Activated T-helper 1 cell treated with anti-CD3 and anti-CD28 coated beads, Interleukin-2, amount 50 U/mL, for 16 hours (primary cell): ENCODE measurements around the gene NECAP2.
"Not testable (repeated sequence)": the region's sequence is repeated elsewhere in the genome, so short reads cannot be mapped to it uniquely, and the experiment has no call there.

ENCODE experiments used
- DNase-seq, 2 donors: peaks; one replicate each; pipeline ENCODE4 v3.0.0-alpha.2; 2020; ENCODE audit warnings: low read depth in 1 of 2, low spot score in 1 of 2

The NECAP2 gene

DNA sequence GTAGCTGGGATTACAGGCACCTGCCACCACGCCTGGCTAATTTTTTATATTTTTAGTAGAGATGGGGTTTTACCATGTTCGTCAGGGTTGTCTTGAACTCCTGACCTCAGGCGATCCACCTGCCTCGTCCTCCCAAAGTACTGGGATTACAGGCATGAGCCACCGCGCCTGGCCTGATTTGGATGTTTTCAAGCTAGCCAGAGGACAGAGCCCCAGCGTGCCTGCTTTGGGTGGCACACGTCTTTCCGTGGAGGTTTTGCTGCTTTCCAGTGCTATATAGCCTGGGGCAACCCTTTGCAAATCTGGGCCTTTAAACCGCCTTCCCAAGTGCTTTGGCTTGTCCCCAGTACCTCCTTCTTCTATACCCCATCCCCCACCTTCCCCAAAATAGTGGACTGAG is 15.6 kb downstream of the NECAP2 start:
- DNase-seq, result not testable (repeated sequence)

DNA sequence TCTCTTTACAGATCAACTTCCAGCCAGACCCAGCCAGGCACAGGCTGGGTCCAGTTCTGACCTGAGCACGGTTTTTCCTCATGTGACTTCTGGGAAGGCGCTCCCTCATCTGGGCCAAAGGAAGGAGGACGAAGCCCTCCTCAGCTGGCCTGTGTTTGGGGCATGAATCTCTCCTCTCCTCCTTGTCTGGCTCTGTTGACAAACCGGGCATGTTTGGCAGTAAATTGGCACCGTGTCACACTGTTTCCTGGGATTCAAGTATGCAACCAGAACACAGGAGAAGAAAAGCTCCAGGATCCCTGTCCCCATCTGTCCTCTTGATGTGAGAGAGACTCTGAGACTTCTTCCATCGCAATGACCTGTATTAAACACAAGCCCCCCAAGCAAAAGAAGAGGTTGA is 18.3 kb downstream of the NECAP2 start:
- no peak for DNase-seq

DNA sequence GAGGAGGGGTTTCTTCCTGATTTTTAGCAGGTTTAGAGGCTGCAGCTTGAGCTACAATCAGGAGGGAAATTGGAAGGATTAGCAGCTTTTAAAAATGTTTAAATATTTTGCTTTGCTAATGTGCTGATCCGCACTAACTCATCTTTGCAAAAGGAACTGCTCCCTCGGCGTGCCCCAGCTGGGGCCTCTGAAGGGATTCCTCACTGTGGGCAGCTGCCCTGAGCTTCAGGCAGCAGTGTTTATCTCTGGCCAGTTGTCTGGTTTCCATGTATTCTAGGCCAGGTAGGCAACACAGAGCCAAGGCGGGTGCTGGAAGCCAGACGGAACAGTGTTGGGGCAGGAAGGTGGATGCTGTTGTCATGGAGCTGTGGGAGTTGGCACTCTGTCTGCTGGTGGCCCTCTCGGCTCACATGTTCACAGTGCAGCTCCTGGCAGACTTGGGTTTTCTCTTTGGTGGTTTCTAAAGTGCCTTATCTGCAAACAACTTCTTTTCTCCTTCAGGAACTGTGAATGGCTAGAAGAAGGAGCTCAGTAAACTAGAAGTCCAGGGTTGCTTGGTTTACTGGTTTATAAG is 18.9 kb downstream of the NECAP2 start:
- no peak for DNase-seq

DNA sequence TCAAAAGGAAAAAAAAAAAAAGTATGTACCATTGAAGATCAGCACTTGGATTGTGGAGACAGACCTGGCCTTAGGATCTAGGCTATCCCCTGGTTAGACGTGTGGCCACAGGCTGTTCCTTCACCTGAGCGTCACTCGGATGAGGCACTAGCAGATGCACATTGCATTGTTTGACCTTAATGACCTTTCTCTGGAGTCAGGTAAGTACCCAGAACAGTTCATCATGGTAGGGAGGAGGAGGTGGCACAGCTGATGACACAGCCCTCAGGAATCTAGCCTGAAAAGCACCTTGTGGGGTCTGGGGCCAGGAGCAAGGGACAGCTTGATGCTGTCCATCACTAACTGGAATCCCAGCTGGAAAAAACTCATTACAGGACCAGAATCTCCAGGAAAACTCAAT is 21.2 kb downstream of the NECAP2 start:
- no peak for DNase-seq

DNA sequence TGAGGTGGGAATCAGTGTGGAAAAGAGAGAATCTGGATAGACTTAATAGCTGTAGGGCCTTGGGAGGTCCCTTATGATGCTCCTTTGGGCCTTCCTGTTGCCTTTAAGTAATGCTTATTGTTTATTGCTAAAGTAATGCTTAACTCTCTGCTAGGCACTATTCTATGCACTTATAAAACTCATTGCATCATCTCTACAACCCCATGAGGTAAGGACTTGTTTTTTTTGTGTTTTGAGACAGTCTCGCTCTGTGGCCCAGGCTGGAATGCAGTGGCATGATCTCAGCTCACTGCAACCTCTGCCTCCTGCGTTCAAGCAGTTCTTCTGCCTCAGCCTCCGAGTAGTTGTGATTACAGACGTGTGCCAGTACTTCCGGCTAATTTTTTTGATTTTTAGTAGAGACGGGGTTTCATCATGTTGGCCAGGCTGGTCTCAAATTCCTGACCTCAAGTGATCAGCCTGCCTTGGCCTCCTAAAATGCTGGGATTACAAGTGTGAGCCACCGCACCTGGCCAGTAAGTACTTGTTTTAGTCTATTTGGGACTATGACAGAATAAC is 22.3 kb downstream of the NECAP2 start:
- DNase-seq, result no peak

DNA sequence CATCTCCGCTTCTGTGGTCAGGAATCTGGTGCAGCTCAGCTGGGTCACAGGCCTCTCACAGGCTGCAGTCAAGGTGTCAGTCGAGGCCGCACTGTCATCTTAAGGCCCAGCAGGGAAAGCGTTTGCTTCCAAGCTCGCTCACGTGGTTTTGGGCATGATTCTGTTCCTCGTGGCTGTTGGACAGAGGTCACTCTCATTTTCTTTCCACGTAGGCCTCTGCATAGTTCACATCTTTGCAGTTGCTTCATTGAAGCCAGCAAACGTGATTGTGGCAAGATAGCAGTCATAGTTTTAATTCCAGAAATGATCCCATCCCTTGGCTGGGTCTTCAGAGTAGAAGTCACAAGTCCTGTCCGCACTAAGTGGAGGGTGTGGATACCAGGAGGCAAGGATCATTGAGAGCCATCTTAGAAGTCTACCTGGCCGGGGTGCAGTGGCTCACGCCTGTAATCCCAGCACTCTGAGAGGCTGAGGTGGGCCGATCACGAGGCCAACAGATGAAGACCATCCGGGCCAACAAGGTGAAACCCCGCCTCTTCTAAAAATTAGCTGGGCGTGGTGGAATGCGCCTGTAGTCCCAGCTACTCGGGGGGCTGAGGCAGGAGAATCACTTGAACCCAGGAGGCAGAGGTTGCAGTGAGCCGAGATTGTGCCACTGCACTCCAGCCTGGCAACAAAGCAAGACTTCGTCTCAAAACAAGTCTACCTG is 24.5 kb downstream of the NECAP2 start:
- DNase-seq, result no peak

DNA sequence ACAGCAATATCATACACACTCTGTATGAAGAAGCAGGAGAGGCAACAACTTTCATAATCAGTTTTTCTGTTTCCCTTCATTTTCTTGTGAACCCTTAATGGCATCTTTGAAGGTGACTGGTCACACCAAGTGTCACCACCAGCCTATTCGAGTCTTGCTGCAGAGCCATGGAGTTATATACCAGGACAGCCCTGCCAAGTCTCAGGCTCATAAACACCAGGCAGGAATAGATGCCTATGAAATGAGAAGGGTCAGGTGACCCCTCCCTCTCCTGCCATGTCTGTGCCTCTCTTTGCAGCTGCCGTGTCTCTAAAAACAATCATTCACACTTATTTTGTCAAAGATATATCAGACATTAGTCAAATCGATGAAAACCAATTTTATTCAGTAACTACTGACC is 28.0 kb downstream of the NECAP2 start:
- no peak for DNase-seq

DNA sequence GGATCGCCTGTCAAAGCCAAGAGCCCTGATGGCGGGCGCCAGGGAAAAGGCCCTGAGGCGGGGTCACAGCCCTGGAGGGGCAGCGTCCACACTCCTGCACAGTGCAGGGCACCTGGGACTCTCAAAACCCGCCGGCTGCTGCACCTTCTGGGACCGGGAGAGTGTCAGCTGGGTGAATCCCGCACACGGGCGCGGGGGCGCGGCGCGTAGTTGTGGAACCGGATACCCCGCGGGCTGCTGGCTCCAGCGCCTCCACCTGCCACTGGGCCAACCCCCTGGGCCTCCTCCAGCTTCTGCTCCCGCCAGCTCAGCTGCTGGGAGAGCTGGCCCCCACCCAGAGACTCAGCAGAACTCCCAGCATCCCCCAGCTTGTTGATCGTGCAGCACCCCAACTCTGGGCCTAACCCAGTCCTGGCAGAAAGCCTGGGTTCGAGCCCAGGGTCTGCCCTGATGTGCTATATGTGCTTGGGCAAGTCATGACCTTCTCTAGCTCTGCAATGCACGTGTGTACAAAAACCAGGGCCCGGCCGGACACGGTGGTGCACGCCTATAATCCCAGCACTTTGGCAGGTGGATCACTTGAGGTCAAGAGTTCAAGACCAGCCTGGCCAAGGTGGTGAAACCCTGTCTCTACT is 33.8 kb downstream of the NECAP2 start:
- no peak for DNase-seq

DNA sequence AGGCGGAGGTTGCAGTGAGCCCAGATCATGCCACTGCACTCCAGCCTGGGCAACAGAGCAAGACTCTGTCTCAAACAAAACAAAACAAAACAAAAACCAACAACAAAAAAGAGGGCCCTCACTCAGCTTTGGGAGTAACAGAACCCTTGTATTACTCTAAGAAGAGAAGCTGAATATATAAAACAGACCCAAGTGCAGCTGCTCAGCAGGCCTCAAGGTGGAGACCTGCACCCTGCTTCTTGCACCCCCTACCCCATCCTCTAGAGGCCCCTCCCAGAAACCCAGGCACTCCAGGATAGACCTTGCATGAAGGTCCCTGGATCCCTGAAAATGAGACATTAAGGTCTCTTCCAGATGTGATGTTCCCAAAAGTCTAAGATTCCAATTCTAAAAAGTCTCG is 34.4 kb downstream of the NECAP2 start:
- DNase-seq, result not testable (repeated sequence)

DNA sequence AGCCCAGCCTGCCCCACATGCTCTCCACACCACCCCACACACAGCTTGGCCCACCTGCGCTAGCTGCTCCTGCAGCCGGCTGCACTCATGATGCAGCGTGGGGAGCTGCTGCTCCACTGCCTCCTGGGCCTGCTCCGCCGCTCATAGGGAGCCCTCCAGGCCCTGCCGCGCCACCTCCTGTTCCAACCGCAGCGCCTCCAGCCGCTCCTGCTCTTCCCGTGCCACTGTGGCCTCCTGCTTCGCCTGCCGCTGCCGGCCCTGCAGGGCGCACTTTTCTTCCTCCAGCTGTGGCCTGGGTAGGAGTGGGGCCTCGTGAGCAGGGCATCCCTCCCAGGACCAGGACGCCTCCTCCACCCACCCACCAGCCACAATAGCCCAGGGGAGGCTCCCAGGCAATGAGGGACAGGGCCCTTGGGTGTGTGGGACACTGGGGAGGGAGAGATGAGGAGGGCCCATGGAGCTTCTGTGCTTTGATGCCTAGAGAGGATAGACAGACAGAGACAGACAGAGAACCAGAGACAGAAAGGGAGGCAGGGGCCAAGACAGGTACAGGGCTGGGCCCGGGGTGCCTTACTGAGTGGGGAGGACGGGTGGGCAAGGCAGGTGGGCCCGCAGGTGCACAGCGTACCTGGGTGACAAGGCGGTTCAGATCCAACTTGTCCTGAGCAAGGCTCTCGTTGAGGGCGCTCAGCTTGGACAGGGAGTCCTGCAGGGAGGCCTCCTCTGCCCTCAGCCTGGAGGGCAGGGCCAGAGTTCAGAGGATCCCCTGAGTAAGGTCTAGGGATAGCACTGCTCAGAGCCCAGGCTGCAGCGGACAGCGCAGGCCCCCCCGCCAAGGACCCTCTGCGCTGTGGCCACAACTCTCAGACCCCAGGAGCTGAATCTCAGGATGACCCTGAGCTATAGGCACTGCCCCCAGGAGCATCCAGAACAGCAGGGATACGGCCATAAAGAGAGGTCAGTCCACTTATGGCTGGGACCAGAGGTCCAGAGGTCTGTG is 35.5 kb downstream of the NECAP2 start:
- DNase-seq, result not testable (repeated sequence)

DNA sequence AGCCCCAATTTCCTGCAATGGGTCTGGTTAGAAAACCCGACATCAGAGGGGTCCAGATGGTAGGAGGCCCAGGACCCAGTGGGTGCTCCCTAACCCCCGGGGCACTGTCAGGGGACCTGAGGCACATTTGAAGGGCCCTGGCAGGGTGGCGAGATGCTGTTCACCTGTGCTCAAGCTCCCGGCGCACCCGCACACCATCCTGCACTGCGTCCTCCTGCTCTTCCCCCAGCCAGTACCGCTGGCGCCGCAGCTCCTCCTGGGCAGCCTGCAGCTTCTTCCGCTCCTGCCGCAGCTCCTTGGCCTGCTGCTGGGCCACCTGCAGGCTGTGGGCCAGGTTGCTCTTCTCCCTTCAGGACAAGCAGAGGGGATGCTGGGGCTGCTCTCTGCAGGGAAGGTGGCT is 37.6 kb downstream of the NECAP2 start:
- DNase-seq, result no peak

DNA sequence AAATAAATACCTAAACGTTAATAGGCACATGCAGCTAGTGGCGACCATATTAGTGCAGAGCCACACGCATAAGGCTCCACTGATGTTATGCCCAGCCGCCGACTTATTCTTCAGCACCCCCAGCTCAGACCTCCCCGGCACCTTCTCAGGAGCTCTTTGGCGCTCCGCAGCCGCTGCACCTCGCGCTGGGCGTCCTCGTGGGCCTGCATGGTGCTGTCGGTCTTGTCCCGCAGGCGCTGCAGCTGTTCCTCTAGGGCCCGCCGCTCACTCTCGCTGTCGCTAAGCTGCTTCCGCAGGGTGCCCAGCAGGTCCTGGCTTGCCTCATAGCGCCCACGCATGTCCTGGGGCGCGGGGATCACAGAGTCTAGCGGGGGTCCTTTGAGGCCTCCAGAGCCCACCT is 42.6 kb downstream of the NECAP2 start:
- not testable (repeated sequence) for DNase-seq

DNA sequence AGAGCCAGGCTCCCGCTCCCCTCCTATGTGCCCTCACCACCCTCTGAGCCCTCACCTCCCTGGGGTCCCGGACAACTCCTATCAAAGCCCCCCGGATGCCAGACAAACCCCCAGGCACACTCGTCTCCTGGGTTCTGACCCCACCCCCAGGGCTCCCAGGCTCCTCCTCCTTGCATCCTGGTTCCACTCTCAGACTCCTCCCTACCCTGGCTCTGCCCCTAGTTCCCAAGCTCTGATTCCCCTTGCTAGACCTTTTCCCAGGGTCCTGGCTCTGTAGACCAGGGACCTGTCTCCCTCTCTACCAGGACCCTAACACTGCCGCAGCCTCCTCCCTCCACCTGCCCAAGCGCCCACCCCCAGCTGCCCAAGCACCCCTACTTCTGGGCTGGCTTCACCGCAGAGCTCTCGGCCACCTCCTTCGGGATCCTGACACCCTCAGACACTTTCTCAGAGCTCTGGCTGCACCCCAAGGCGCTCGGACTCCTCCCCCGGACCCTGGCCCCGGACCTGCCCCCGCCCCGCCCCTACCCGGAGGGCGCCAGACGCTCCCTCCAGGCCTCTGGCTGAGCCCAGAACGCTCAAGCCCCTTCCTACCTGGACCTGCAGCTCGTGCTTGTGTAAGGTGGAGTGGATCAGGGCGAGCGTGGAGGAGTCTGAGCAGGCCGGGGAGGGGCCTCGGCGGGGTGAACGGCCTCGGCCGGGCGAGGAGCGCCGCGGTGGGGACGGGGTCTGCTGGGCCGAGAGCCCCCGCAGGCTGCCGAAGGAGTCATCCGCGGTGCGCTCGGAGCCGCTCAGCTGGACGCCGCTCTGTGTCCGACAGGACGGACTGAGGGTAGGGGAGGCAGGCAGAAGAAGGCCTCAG is 43.3 kb downstream of the NECAP2 start:
- not testable (repeated sequence) for DNase-seq

DNA sequence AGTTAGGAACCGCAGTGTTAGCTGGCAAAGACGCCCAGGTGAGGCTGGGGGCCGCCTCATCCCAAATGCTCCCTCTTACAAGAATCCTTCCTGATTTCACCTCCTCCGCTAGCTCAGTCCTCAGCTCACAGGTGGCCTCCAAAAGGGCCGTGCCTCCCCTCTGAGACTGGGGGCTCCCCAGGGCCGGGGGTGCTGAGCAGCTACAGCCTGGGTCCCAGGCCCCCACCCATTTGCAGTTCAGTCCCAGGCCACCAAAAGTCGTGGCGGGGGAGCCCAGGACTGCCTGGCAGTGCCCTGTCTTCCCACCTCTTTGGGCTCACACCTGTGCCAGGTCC is 43.9 kb downstream of the NECAP2 start:
- no peak for DNase-seq

DNA sequence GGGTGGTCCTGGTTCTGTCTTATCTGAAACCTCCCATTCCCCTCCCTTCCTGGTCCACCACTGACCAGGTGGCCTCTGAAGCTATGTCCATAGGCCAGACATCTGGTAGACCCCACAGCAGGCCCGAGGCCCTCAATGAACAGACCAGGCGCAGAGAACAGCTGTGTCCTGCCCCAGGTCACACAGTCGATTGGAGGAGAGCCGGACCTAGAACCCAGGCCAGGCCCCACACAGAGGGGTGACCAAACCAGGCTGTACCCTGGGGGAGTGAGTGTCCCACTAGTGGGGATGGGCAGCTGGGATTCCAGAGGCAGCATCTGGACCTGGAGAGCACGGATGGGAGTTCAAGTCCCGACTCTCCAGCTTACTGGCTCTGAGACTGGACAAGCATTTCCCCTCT is 44.4 kb downstream of the NECAP2 start:
- DNase-seq, result no peak

DNA sequence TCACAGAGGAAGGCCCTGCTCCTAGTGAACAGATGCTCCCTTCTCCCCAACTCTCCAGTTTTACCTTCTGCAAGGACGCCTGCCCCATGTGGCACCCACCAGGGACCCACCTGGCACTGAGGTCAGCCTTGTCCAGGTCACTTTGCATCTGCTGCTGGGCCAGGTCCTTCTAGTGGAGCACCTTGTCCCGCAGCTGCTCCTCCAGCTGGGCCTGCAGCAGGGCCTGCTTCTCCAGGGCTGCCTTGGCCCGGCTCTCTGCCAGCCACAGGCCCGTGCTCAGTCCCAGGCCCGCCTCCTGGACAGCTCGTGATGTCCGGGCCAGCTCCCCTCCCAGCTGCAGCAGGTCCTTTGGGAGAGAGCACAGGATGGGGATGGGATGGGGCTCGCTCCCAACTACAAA is 45.8 kb downstream of the NECAP2 start:
- not testable (repeated sequence) for DNase-seq

DNA sequence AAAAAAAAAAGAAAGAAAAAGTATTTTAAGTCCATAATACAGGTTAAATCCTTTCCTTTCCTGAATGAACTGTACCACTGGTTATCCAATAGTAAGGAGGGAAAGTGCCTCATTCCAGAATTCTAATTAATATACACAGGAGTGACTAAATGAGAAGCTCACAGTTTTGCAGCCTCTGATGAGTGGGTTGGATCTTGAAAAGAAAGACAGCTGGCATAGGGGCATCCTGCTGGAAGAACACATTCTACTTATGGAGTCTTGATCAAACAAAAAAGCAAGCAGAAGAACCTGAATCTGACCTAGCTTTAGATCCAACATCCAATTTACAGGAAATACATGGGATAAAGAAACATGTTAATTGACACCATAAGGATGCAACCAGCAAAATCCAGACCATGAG is 46.5 kb downstream of the NECAP2 start:
- DNase-seq, result not testable (repeated sequence)

DNA sequence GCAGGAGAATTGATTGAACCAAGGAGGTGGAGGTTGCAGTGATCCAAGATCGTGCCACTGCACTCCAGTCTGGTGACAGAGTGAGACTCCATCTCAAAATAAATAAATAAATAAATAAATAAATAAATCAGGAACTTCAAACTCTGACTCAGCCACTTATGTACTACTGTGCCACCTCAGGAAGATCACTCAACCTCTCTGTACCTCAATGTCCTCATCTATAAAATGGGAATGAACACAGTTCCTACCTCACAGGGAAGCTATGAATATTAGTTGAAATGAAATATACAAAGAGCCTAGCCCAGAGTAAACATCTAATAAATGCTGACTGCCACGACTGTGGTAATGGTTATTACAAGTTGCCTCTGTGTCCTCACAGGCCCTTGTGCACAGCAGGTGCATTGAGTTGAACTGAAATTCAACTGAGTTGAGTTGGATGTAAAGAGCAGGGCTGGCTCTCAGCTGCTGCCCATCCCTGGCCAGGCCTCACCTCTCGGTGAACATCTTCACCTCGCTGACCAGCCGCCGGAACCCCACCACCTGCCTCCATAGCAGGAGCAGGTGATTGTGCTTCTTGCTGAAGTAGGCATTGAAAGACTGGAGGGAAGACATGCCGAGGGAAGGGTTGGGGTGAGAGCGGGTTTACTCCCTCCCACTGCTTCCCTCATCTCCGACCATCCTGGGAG is 48.8 kb downstream of the NECAP2 start:
- not testable (repeated sequence) for DNase-seq

DNA sequence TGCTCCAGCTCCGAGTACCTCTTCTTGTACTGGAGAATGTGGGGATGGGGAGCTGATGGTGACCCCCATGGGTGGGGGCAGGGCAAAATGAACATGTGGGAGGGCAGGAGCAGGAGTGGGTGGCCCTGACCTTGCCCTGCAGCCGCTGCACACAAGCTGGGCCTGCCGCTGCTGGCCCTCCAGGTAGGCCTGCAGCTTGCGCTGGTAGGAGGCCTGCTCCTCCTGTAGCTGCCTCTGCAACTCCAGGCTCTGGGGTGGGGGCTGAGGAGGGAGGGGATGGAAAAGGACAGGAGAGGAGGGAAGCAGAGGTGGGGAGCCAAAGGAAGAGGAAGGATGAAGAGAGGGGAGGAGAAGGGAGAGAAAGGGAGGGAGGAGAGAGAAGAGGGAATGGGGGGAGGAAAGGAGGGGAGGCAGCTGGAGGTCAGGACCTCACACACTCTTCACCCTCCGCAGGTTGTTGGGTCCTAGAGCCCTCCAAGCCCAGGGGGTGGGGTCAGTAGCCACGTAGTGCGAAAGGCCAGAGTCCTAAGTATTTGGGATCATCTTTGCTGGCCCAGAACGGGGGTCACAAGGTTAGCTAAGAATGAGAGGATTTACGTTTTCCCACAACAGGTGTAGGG is 50.6 kb downstream of the NECAP2 start:
- no peak for DNase-seq
